ENCODE results near the gene PHF13. TPM values are rescaled to one million over a fixed set of nuclear protein-coding genes. Genes with fewer than 3 reads are reported as not detected.

The PHF13 gene
- 10 to 100 TPM; 10.9 to 18.3 (median 14.4) TPM for total RNA-seq

GRCh38 chr1:6613361-6614018 lies at the start of gene PHF13:
TSS of gene PHF13 (plus strand) at chr1:6613731. CDS start at chr1:6614067, 336 bp downstream.
- no peaks in the 10 kb centered on the region for H3K36me3 ChIP-seq
- DNase-seq (ENCODE audit: low spot score in 2 of 2) = peak; percentile 100
- H3K27ac ChIP-seq = peak within 1 kb of the TSS; percentile 98 to 99
- no peaks in the 10 kb centered on the region for H3K9me3 ChIP-seq
- H3K4me1 ChIP-seq = peaks cover 0 to 7% of the 10 kb centered on the region in 2 donors
- H3K4me3 ChIP-seq = peak within 1 kb of the TSS; percentile 96 to 100 (median 99)
- intact Hi-C loops (cut with DNase I; ENCODE audit: low total_unique reads) = no loop called here
- TF ChIP-seq CTCF (IDR thresholded peaks at IDR 0.05) (no peak), POLR2AphosphoS5 (IDR thresholded peaks at IDR 0.05) (peak; percentile 63 to 76 (median 71)), POLR2A (IDR thresholded peaks at IDR 0.05) (peak; percentile 51)
- H3K27me3 ChIP-seq = no peaks in the 10 kb centered on the region

GRCh38 chr1:6569033-6569432 lies 44.5 kb upstream of the PHF13 start:
- Histone ChIP-seq H3K9me3 (peaks cover 0 to 7% of the 10 kb centered on the region in 2 donors), H3K4me3 (no peak overlapping the region), H3K36me3 (no peaks in the 10 kb centered on the region), H3K27ac (no peak overlapping the region), H3K4me1 (no peaks in the 10 kb centered on the region), H3K27me3 (no peaks in the 10 kb centered on the region)
- no peak for TF ChIP-seq CTCF (IDR thresholded peaks at IDR 0.05)
- no peak for TF ChIP-seq POLR2A (IDR thresholded peaks at IDR 0.05)
- TF ChIP-seq POLR2AphosphoS5 (IDR thresholded peaks at IDR 0.05) = no peak
- no peak for DNase-seq (ENCODE audit: low spot score in 2 of 2)
- intact Hi-C loops (cut with DNase I; ENCODE audit: low total_unique reads) = loop anchor here (5.0 kb wide), 1 partner anchor 417 kb away; no protein-coding TSS in a partner anchor

- Histone ChIP-seq H3K4me3 (no peak overlapping the region), H3K27me3 (no peaks in the 10 kb centered on the region), H3K27ac (no peak overlapping the region), H3K36me3 (no peaks in the 10 kb centered on the region), H3K4me1 (no peaks in the 10 kb centered on the region), H3K9me3 (peaks cover 0 to 7% of the 10 kb centered on the region in 2 donors)
- intact Hi-C loops (cut with DNase I; ENCODE audit: low total_unique reads) = no loop called here
- no peak for TF ChIP-seq POLR2AphosphoS5 (IDR thresholded peaks at IDR 0.05)
- no peak for TF ChIP-seq POLR2A (IDR thresholded peaks at IDR 0.05)
- TF ChIP-seq CTCF (IDR thresholded peaks at IDR 0.05) = no peak
- DNase-seq (ENCODE audit: low spot score in 2 of 2) = no peak
These were observed 43.4 kb upstream of the PHF13 start for GRCh38 chr1:6570100-6570499.

GRCh38 chr1:6570987-6571386 lies 42.5 kb upstream of the PHF13 start:
- no peaks in the 10 kb centered on the region for H3K36me3 ChIP-seq
- H3K4me1 ChIP-seq = no peaks in the 10 kb centered on the region
- H3K27me3 ChIP-seq = no peaks in the 10 kb centered on the region
- TF ChIP-seq POLR2AphosphoS5 (IDR thresholded peaks at IDR 0.05) (no peak), CTCF (IDR thresholded peaks at IDR 0.05) (no peak), POLR2A (IDR thresholded peaks at IDR 0.05) (no peak)
- peaks cover 0 to 7% of the 10 kb centered on the region in 2 donors for H3K9me3 ChIP-seq
- H3K4me3 ChIP-seq = no peak overlapping the region
- H3K27ac ChIP-seq = no peak overlapping the region
- intact Hi-C loops (cut with DNase I; ENCODE audit: low total_unique reads) = no loop called here
- DNase-seq (ENCODE audit: low spot score in 2 of 2) = no peak

GRCh38 chr1:6572653-6573383 lies 40.7 kb upstream of the PHF13 start:
- peaks cover 0 to 1% of the 10 kb centered on the region in 2 donors for H3K4me1 ChIP-seq
- H3K9me3 ChIP-seq = peaks cover 0 to 7% of the 10 kb centered on the region in 2 donors
- no peak for DNase-seq (ENCODE audit: low spot score in 2 of 2)
- H3K36me3 ChIP-seq = no peaks in the 10 kb centered on the region
- H3K27ac ChIP-seq = no peak overlapping the region
- H3K27me3 ChIP-seq = no peaks in the 10 kb centered on the region
- TF ChIP-seq CTCF (IDR thresholded peaks at IDR 0.05) = no peak
- TF ChIP-seq POLR2A (IDR thresholded peaks at IDR 0.05) = no peak
- TF ChIP-seq POLR2AphosphoS5 (IDR thresholded peaks at IDR 0.05) = no peak
- H3K4me3 ChIP-seq = no peak overlapping the region
- intact Hi-C loops (cut with DNase I; ENCODE audit: low total_unique reads) = no loop called here

Measured in breast epithelium (tissue), 4 donors.